ENCODE measurements around the gene CRYGN. TPM values are rescaled to one million over a fixed set of nuclear protein-coding genes. Genes with fewer than 3 reads are reported as not detected.

The CRYGN gene
- total RNA-seq, 1 donor from 2014 or later: 0.41 TPM

GRCh38 chr7:151426441-151426903 is 13.5 kb downstream of the CRYGN start:
- Histone ChIP-seq H3K27ac (replicated peaks) (peak overlapping the region; percentile 31), H3K9me3 (replicated peaks) (no peaks in the 10 kb centered on the region), H3K4me3 (peak overlapping the region; percentile 15), H3K36me3 (no peaks in the 10 kb centered on the region), H3K4me1 (peaks cover 5% of the 10 kb centered on the region), H3K27me3 (ENCODE audit: low read depth) (peaks cover 7% of the 10 kb centered on the region)
- intact Hi-C loops (cut with micrococcal nuclease): no loop called here
- peak; percentile 63 for DNase-seq
- TF ChIP-seq CTCF (IDR thresholded peaks at IDR 0.05; ENCODE audit: borderline replicate concordance): no peak

GRCh38 chr7:151425670-151426440 is 14.1 kb downstream of the CRYGN start:
- DNase-seq: no peak
- H3K4me3 ChIP-seq: peak overlapping the region; percentile 15
- H3K27ac ChIP-seq (replicated peaks): peak overlapping the region; percentile 31
- no peaks in the 10 kb centered on the region for H3K9me3 ChIP-seq (replicated peaks)
- no peaks in the 10 kb centered on the region for H3K36me3 ChIP-seq
- intact Hi-C loops (cut with micrococcal nuclease): no loop called here
- H3K4me1 ChIP-seq: peaks cover 5% of the 10 kb centered on the region
- no peak for TF ChIP-seq CTCF (IDR thresholded peaks at IDR 0.05; ENCODE audit: borderline replicate concordance)
- peaks cover 7% of the 10 kb centered on the region for H3K27me3 ChIP-seq (ENCODE audit: low read depth)

- H3K4me1 ChIP-seq: peaks cover 5% of the 10 kb centered on the region
- no peak for DNase-seq
- peaks cover 6% of the 10 kb centered on the region for H3K9me3 ChIP-seq (replicated peaks)
- H3K36me3 ChIP-seq: no peaks in the 10 kb centered on the region
- H3K27ac ChIP-seq (replicated peaks): no peak overlapping the region
- no peak overlapping the region for H3K4me3 ChIP-seq
- no peak for TF ChIP-seq CTCF (IDR thresholded peaks at IDR 0.05; ENCODE audit: borderline replicate concordance)
- intact Hi-C loops (cut with micrococcal nuclease): no loop called here
- H3K27me3 ChIP-seq (ENCODE audit: low read depth): peaks cover 11% of the 10 kb centered on the region
These were observed 15.1 kb downstream of the CRYGN start for GRCh38 chr7:151424799-151425198.

- Histone ChIP-seq H3K27me3 (ENCODE audit: low read depth) (peaks cover 11% of the 10 kb centered on the region), H3K4me3 (no peak overlapping the region), H3K27ac (replicated peaks) (no peak overlapping the region), H3K4me1 (peaks cover 5% of the 10 kb centered on the region), H3K9me3 (replicated peaks) (peaks cover 15% of the 10 kb centered on the region), H3K36me3 (no peaks in the 10 kb centered on the region)
- no peak for TF ChIP-seq CTCF (IDR thresholded peaks at IDR 0.05; ENCODE audit: borderline replicate concordance)
- no peak for DNase-seq
- intact Hi-C loops (cut with micrococcal nuclease): no loop called here
These were observed 16.0 kb downstream of the CRYGN start for GRCh38 chr7:151423936-151424335.

GRCh38 chr7:151423226-151423625 is 16.7 kb downstream of the CRYGN start:
- H3K27ac ChIP-seq (replicated peaks): no peak overlapping the region
- DNase-seq: no peak
- peaks cover 18% of the 10 kb centered on the region for H3K9me3 ChIP-seq (replicated peaks)

More at GRCh38 chr7:151423226-151423625, 16.7 kb downstream of the CRYGN start:
- intact Hi-C loops (cut with micrococcal nuclease): no loop called here
- no peaks in the 10 kb centered on the region for H3K36me3 ChIP-seq
- H3K4me3 ChIP-seq: no peak overlapping the region
- H3K4me1 ChIP-seq: peaks cover 5% of the 10 kb centered on the region
- TF ChIP-seq CTCF (IDR thresholded peaks at IDR 0.05; ENCODE audit: borderline replicate concordance): no peak
- H3K27me3 ChIP-seq (ENCODE audit: low read depth): peaks cover 11% of the 10 kb centered on the region
